GM18951 (cell line): ENCODE measurements around the gene ATP5F1C.
"Not testable (repeated sequence)": the region's sequence is repeated elsewhere in the genome, so short reads cannot be mapped to it uniquely, and the experiment has no call there.

Source experiments
- POLR2A ChIP-seq: IDR thresholded peaks from 4 replicates; pipeline ENCODE4 v1.6.1; 2011; ENCODE audit warnings: mild to moderate bottlenecking; ENCODE audit not compliant: insufficient read length, insufficient read depth; ENCODE audit errors: extremely low read depth
- in situ Hi-C: fragments of 300-500 bp; cut with MboI; formaldehyde crosslinking; loops from one replicate; pipeline ENCODE4 v1.12.0; 2022; ENCODE audit warnings: low sequenced_read_pairs, mixed read lengths, inconsistent platforms; ENCODE audit not compliant: unreplicated experiment

ATP5F1C gene

DNA sequence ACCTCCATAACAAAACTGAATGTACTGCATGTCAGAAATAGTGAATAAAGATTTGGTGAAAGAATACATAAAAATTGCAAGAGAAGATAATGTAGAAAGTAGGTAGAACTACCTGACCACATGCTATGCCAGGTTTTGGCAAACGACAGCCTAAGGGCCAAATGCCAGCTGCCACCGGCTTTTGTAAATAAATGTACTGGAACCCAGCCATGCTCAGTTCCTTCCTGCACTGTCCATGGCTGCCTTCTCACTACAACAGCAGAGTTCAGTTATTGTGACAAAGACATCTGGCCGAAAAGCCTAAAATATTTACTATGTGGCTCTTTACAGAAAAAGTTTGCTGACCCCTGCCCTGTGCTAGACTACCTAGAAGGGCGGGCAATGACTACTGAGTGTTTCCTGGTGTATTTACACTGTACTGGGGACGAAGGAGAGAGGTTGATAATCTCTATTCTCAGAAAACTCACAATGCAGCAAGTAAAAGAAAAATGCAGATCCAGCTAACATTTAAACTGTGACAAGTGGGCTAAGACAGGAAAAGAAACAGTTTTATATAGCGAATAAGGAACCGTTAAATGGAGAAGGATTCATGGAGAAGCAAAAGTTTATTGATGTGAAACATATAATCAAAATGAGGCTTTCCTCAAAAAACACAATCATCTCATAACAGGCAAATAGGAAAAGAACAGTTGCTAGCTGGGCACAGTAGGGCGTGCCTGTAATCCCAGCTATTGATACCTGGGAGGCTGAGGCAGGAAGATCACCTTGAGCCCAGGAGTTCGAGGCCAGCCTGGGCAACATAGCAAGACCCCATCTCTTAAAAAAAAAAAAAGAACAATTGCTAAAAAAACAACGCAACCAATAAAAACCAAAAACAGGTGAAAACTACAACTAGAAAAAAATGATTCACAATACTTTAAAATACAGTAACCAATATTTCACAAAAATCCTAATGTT, 13.9 kb upstream of the ATP5F1C start:
- in situ Hi-C loops: no loop called here
- TF ChIP-seq POLR2A: no peak

- TF ChIP-seq POLR2A: no peak
- in situ Hi-C loops: no loop called here
Measured at GRCh38 chr10:7776777-7777176, 11.2 kb upstream of the ATP5F1C start.

DNA sequence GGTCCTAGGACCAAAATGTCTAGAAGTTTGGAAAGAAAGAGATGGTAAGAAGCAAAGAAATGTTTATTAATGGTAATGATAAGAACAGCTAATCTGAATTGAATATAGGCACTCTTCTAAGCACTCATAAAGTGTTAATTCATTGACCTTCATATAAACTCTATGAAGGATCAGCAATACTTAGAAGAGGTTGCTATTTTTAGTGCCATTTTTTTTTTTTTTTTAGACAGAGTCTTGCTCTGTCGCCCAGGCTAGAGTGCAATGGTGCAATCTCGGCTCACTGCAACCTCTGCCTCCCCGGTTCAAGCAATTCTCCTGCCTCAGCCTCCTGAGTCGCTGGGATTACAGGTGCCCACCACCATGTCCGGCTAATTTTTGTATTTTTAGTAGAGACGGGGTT, 5.8 kb upstream of the ATP5F1C start:
- in situ Hi-C loops: not testable (repeated sequence)

DNA sequence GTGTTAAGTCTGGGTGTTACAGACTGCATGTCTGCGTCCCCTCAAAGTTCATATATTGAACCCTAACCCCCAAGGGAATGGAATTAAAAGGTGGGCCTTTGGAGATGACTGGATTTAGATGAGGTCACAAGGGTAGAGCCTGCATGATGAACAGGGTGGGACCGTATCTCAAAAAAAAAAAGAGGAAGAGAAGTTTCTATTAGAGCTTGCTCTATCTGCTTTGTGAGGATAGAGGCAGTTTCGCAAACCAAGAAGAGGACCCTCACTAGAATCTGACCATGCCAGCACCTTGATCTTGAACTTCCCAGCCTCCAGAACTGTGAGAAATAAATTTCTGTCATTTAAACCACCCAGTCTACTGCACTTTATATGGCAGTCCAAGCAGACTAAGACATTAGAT, 1.5 kb upstream of the ATP5F1C start:
- TF ChIP-seq POLR2A: no peak
- in situ Hi-C loops: no loop called here

DNA sequence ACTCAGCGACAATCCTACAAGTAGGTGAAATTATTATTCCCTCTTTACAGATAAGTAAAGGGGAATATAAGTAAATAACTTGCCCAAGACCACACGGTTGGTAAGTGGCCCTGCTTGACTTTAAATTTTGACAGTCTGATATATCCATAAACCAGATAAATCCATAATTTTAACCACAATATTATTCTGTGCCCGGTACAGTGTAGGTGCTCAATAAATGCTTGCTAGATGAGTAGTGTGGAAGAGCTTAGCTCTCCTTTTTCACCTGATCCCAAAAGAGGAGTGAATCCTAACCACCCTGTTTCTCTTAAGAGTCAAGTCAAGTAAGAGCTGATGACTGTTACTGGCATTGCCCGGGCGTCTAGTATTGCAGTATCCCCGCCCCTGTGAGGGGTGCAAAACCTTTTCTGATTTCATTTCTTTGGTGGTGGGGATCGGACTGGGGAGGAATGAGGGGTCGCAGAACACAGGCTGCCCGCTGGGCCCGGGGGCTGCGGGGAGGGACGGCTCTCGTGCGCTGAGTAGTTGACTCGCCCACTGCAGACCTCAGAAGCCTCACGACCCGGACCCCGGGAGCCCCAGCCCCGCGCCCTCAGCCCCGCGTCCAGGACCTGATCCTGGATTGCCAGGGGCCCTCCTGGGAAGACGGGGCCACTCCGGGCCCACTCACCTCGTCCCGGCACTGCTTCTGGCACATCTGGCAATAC, 674 bp upstream of the ATP5F1C start:
- in situ Hi-C loops: no loop called here
- no peak for TF ChIP-seq POLR2A

- in situ Hi-C loops: no loop called here
Measured at GRCh38 chr10:7788639-7789286, 786 bp downstream of the ATP5F1C start.

DNA sequence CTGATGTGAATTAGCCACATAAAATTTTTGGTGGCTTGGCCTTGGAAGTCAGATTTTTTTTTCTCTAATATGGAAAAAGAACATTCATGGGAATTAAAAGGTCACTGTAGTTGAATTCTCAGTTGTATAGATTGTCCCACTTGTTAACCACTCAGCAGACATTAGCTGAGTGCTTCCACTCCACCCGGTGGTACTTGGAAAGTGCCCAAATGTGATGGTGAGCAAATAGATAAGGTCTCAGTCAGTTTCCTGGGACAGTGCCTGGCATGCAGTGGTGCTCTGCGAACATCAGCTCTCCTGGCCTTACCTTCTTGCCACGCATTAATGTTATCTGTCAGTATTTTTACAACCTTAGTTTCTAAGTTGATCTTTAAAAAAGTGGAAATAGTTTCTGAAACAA, 1.4 kb downstream of the ATP5F1C start:
- in situ Hi-C loops: no loop called here
- no peak for TF ChIP-seq POLR2A

More at GRCh38 chr10:7788639-7789286, 786 bp downstream of the ATP5F1C start:
- TF ChIP-seq POLR2A: no peak

DNA sequence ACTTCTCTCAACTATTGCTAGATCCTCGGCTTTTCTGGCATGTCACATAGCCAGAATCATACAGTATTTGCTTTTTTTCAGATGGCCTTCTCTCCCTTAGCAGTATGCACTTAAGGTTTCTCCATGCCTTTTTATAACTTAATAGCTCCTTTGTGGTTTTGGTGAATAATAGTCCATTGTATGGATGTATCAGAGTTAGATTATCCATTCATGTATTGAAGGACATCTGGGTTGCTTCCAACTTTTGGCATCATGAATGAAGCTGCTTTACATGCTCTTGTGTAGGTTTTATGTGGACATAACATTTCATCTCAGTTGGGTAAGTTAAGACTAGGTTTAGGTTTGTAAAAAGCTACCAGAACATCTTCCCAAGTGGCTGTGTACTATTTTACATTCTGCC, 4.6 kb downstream of the ATP5F1C start:
- no peak for TF ChIP-seq POLR2A
- in situ Hi-C loops: no loop called here

- no peak for TF ChIP-seq POLR2A
- in situ Hi-C loops: no loop called here
Measured at GRCh38 chr10:7794251-7795026, 6.5 kb downstream of the ATP5F1C start.

DNA sequence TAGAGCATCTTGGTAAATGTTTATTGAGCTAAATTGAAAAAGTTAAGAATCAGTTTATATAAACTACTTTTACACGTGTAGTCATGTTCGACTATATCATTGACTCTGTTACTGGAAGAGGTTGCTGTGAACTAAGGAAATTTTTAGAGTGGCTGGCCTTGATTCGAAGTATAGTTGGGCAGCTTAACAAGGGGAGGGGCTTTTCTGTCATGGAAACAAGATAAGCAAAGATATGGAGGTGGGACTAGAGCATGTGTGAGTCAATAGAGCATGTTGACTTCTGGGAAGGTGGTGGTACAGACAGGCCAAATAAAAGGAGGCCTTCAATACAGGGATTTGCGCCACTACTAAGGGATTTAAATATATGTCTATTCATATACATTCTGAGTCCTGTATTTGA, 7.6 kb downstream of the ATP5F1C start:
- in situ Hi-C loops: no loop called here
- no peak for TF ChIP-seq POLR2A

DNA sequence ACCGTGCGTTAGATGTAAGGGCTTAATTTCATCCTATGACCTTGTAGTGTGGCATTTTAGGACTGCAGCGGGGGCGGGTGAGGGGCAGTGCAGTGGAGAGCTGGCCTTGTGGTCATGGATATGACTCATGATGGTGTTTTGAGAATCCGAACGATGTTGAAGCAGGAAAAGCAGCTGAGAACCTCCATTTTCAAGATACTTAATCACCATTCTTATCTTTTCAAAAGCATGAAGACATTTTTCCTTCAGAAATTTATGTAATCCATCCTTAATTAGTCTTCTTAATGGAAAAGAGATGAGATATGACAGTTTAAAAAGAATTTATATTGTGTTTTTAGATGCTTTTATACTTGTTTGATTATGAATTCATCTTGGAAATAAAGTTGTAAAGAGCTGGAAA, 9.6 kb downstream of the ATP5F1C start:
- in situ Hi-C loops: no loop called here
- TF ChIP-seq POLR2A: no peak

DNA sequence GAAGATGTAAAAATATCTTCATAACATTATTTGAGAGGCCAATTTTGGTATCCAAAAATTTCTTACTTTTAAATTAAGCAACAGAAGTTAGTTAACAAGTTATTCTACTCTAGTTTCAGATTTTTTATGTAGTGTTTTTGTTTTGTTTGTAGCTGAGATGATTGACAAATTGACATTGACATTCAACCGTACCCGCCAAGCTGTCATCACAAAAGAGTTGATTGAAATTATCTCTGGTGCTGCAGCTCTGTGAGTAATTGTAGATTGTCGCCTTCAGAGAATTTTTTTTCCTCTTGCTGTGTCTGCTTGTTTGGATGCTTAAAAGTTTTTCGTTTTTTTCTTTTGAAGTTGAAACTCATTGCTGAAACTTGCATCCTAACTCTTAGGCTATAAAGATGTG, 14.6 kb downstream of the ATP5F1C start:
- no peak for TF ChIP-seq POLR2A
- in situ Hi-C loops: no loop called here

GRCh38 chr10:7804216-7804615, 16.2 kb downstream of the ATP5F1C start:
- no peak for TF ChIP-seq POLR2A
- in situ Hi-C loops: no loop called here
